Erythroblast (primary cell): ENCODE results near the gene SRPX2.

Experiments used
- GATA1 ChIP-seq: IDR thresholded peaks from 2 replicates; pipeline ENCODE4 v1.6.1; 2011; ENCODE audit warnings: low read depth, mild to moderate bottlenecking, control low read depth, low read length, moderate library complexity
- POLR2A ChIP-seq: IDR thresholded peaks from 2 replicates; pipeline ENCODE4 v1.6.1; 2011; ENCODE audit warnings: mild to moderate bottlenecking, low read length

DNA sequence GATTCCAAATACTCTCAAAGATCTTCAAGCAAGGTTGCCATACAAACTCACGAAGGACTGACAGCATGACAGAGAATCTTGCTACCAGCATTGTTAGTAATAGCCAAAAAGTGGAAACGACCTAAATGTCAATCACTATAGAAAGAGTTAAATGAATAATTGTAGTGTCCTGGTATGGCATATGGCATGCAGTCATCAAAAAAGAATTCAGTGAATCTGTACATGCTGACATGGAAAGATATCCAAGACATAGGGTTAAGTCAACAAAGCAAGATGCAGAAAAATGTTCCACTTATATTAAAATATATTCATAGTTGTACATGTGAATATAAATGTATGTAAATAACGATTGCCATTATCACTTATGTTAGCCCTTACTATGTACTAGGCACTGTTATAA is 37.6 kb downstream of the SRPX2 start:
- TF ChIP-seq POLR2A (no peak), GATA1 (no peak)
